ENCODE data around the gene STARD13.

STARD13 gene

GRCh38 chr13:33081666-33082065 lies 203.9 kb downstream of the STARD13 start:
- Mint-ChIP-seq H3K36me3 (no peaks in the 10 kb centered on the region), H3K27ac (no peak overlapping the region), H3K27me3 (peaks cover 14% of the 10 kb centered on the region), H3K4me3 (no peak overlapping the region), H3K4me1 (ENCODE audit: low read depth) (no peaks in the 10 kb centered on the region), H3K9me3 (ENCODE audit: low read depth) (no peaks in the 10 kb centered on the region)

GRCh38 chr13:33080972-33081590 lies 204.5 kb downstream of the STARD13 start:
- no peak overlapping the region for H3K27ac Mint-ChIP-seq
- H3K36me3 Mint-ChIP-seq: no peaks in the 10 kb centered on the region
- H3K9me3 Mint-ChIP-seq (ENCODE audit: low read depth): no peaks in the 10 kb centered on the region
- H3K4me3 Mint-ChIP-seq: no peak overlapping the region
- no peaks in the 10 kb centered on the region for H3K4me1 Mint-ChIP-seq (ENCODE audit: low read depth)
- peaks cover 10% of the 10 kb centered on the region for H3K27me3 Mint-ChIP-seq

GRCh38 chr13:33079960-33080359 lies 205.6 kb downstream of the STARD13 start:
- H3K4me1 Mint-ChIP-seq (ENCODE audit: low read depth): no peaks in the 10 kb centered on the region
- no peak overlapping the region for H3K4me3 Mint-ChIP-seq

GRCh38 chr13:33078263-33078662 lies 207.3 kb downstream of the STARD13 start:
- Mint-ChIP-seq H3K9me3 (ENCODE audit: low read depth) (no peaks in the 10 kb centered on the region), H3K27me3 (peaks cover 7% of the 10 kb centered on the region), H3K4me1 (ENCODE audit: low read depth) (no peaks in the 10 kb centered on the region), H3K4me3 (no peak overlapping the region), H3K27ac (no peak overlapping the region), H3K36me3 (no peaks in the 10 kb centered on the region)

More at GRCh38 chr13:33079960-33080359, 205.6 kb downstream of the STARD13 start:
- Mint-ChIP-seq H3K27ac (no peak overlapping the region), H3K27me3 (peaks cover 7% of the 10 kb centered on the region), H3K9me3 (ENCODE audit: low read depth) (no peaks in the 10 kb centered on the region), H3K36me3 (no peaks in the 10 kb centered on the region)

- Mint-ChIP-seq H3K27ac (no peak overlapping the region), H3K4me3 (no peak overlapping the region), H3K9me3 (ENCODE audit: low read depth) (no peaks in the 10 kb centered on the region), H3K27me3 (peaks cover 4% of the 10 kb centered on the region), H3K36me3 (no peaks in the 10 kb centered on the region), H3K4me1 (ENCODE audit: low read depth) (no peaks in the 10 kb centered on the region)
Measured at GRCh38 chr13:33076001-33076992, 209.3 kb downstream of the STARD13 start.

GRCh38 chr13:33073338-33073737 lies 212.2 kb downstream of the STARD13 start:
- Mint-ChIP-seq H3K27me3 (peaks cover 1% of the 10 kb centered on the region), H3K9me3 (ENCODE audit: low read depth) (no peaks in the 10 kb centered on the region), H3K4me1 (ENCODE audit: low read depth) (no peaks in the 10 kb centered on the region), H3K27ac (no peak overlapping the region), H3K36me3 (no peaks in the 10 kb centered on the region), H3K4me3 (no peak overlapping the region)

- no peaks in the 10 kb centered on the region for H3K4me1 Mint-ChIP-seq (ENCODE audit: low read depth)
- H3K36me3 Mint-ChIP-seq: no peaks in the 10 kb centered on the region
- H3K27ac Mint-ChIP-seq: no peak overlapping the region
- H3K4me3 Mint-ChIP-seq: no peak overlapping the region
- peaks cover 1% of the 10 kb centered on the region for H3K27me3 Mint-ChIP-seq
- H3K9me3 Mint-ChIP-seq (ENCODE audit: low read depth): no peaks in the 10 kb centered on the region
Measured at GRCh38 chr13:33072759-33073158, 212.8 kb downstream of the STARD13 start.

GRCh38 chr13:33072282-33072681 lies 213.3 kb downstream of the STARD13 start:
- no peak overlapping the region for H3K27ac Mint-ChIP-seq
- H3K9me3 Mint-ChIP-seq (ENCODE audit: low read depth): no peaks in the 10 kb centered on the region
- H3K4me3 Mint-ChIP-seq: no peak overlapping the region
- no peaks in the 10 kb centered on the region for H3K4me1 Mint-ChIP-seq (ENCODE audit: low read depth)
- no peaks in the 10 kb centered on the region for H3K36me3 Mint-ChIP-seq
- peaks cover under 1% of the 10 kb centered on the region for H3K27me3 Mint-ChIP-seq

GRCh38 chr13:33070713-33071112 lies 214.8 kb downstream of the STARD13 start:
- H3K36me3 Mint-ChIP-seq: no peaks in the 10 kb centered on the region
- H3K4me1 Mint-ChIP-seq (ENCODE audit: low read depth): no peaks in the 10 kb centered on the region
- H3K27me3 Mint-ChIP-seq: no peaks in the 10 kb centered on the region
- H3K27ac Mint-ChIP-seq: no peak overlapping the region
- H3K4me3 Mint-ChIP-seq: no peak overlapping the region
- H3K9me3 Mint-ChIP-seq (ENCODE audit: low read depth): no peaks in the 10 kb centered on the region

GRCh38 chr13:33069365-33069764 lies 216.2 kb downstream of the STARD13 start:
- no peaks in the 10 kb centered on the region for H3K36me3 Mint-ChIP-seq
- no peak overlapping the region for H3K4me3 Mint-ChIP-seq

GRCh38 chr13:33066329-33066728 lies 219.2 kb downstream of the STARD13 start:
- peaks cover 2% of the 10 kb centered on the region for H3K36me3 Mint-ChIP-seq
- no peak overlapping the region for H3K4me3 Mint-ChIP-seq
- H3K27me3 Mint-ChIP-seq: no peaks in the 10 kb centered on the region
- no peaks in the 10 kb centered on the region for H3K4me1 Mint-ChIP-seq (ENCODE audit: low read depth)
- H3K9me3 Mint-ChIP-seq (ENCODE audit: low read depth): no peaks in the 10 kb centered on the region
- no peak overlapping the region for H3K27ac Mint-ChIP-seq

More at GRCh38 chr13:33069365-33069764, 216.2 kb downstream of the STARD13 start:
- Mint-ChIP-seq H3K27me3 (no peaks in the 10 kb centered on the region), H3K9me3 (ENCODE audit: low read depth) (no peaks in the 10 kb centered on the region), H3K4me1 (ENCODE audit: low read depth) (no peaks in the 10 kb centered on the region), H3K27ac (no peak overlapping the region)

- Mint-ChIP-seq H3K4me3 (no peak overlapping the region), H3K36me3 (peaks cover 2% of the 10 kb centered on the region), H3K27me3 (no peaks in the 10 kb centered on the region), H3K4me1 (ENCODE audit: low read depth) (no peaks in the 10 kb centered on the region), H3K27ac (no peak overlapping the region), H3K9me3 (ENCODE audit: low read depth) (no peaks in the 10 kb centered on the region)
Measured at GRCh38 chr13:33060815-33061214, 224.7 kb downstream of the STARD13 start.

- no peak overlapping the region for H3K4me3 Mint-ChIP-seq
- H3K27me3 Mint-ChIP-seq: no peaks in the 10 kb centered on the region
- H3K4me1 Mint-ChIP-seq (ENCODE audit: low read depth): no peaks in the 10 kb centered on the region
- no peaks in the 10 kb centered on the region for H3K9me3 Mint-ChIP-seq (ENCODE audit: low read depth)
- H3K36me3 Mint-ChIP-seq: peaks cover 2% of the 10 kb centered on the region
- H3K27ac Mint-ChIP-seq: no peak overlapping the region
Measured at GRCh38 chr13:33058776-33059327, 226.7 kb downstream of the STARD13 start.

- Mint-ChIP-seq H3K27me3 (peaks cover 1% of the 10 kb centered on the region), H3K4me3 (no peak overlapping the region), H3K27ac (no peak overlapping the region), H3K36me3 (peaks cover 5% of the 10 kb centered on the region), H3K4me1 (ENCODE audit: low read depth) (no peaks in the 10 kb centered on the region), H3K9me3 (ENCODE audit: low read depth) (no peaks in the 10 kb centered on the region)
Measured at GRCh38 chr13:33057019-33057780, 228.4 kb downstream of the STARD13 start.

Data from activated naive CD8-positive, alpha-beta T cell (primary cell).